ENCODE measurements around the gene PDGFD. TPM values are rescaled to one million over a fixed set of nuclear protein-coding genes. Genes with fewer than 3 reads are reported as not detected.

The PDGFD gene
- total RNA-seq, 1 experiment from 2014 or later = 1.7 TPM

GRCh38 chr11:104051778-104052177 is 112.2 kb downstream of the PDGFD start:
- Histone ChIP-seq H3K9me3 (ENCODE audit: control insufficient read depth, low read depth, low read length) (no peaks in the 10 kb centered on the region), H3K4me2 (ENCODE audit: insufficient read depth, insufficient read length, low read length) (no peak overlapping the region), H4K8ac (replicated peaks; ENCODE audit: insufficient read length, low read depth, low read length) (no peak overlapping the region), H2BK15ac (ENCODE audit: low read depth, low read length) (no peak overlapping the region), H3K4ac (ENCODE audit: low read depth, low read length) (no peak overlapping the region), H3K27ac (ENCODE audit: insufficient read length, low read depth, low read length) (no peak overlapping the region), H3K79me2 (ENCODE audit: insufficient read depth, low read length) (no peaks in the 10 kb centered on the region), H2BK120ac (ENCODE audit: low read depth, low read length, poor library complexity, severe bottlenecking) (no peak overlapping the region), H3T11ph (ENCODE audit: low read length) (no peak overlapping the region), H4K20me1 (ENCODE audit: control insufficient read depth, insufficient read depth, insufficient read length) (no peaks in the 10 kb centered on the region), H2AFZ (ENCODE audit: low read length) (no peak overlapping the region), H2BK5ac (ENCODE audit: insufficient read length, low read length) (no peak overlapping the region), H4K91ac (ENCODE audit: insufficient read length, low read depth, low read length) (no peak overlapping the region), H3K23ac (ENCODE audit: insufficient read length, low read depth, low read length) (no peak overlapping the region), H2AK5ac (ENCODE audit: insufficient read length, low read length) (no peak overlapping the region), H3K23me2 (ENCODE audit: insufficient read length, low read depth, low read length, poor library complexity, severe bottlenecking) (no peaks in the 10 kb centered on the region), H3K27me3 (ENCODE audit: insufficient read depth, low read length) (no peaks in the 10 kb centered on the region), H3K79me1 (ENCODE audit: insufficient read depth, low read depth, low read length, poor library complexity, severe bottlenecking) (no peaks in the 10 kb centered on the region), H2BK12ac (ENCODE audit: insufficient read length, low read depth, low read length) (no peak overlapping the region), H3K14ac (ENCODE audit: insufficient read depth, low read length) (no peak overlapping the region), H4K5ac (ENCODE audit: insufficient read length, low read depth, low read length) (no peak overlapping the region), H3K9ac (ENCODE audit: extremely low read depth, insufficient read length, low read length) (no peak overlapping the region), H3K56ac (ENCODE audit: insufficient read length, low read depth, low read length) (no peak overlapping the region), H2BK20ac (ENCODE audit: low read depth, low read length, poor library complexity, severe bottlenecking) (no peak overlapping the region), H3K4me1 (ENCODE audit: insufficient read depth, low read length) (0 out of 2 replicates have a peak, but pooled peaks cover 3% of the 10 kb centered on the region), H3K18ac (ENCODE audit: insufficient read length, low read depth, low read length) (no peak overlapping the region)
- Mint-ChIP-seq H3K36me3 (ENCODE audit: insufficient read depth in 1 of 3, low read depth in 3 of 3) (no peaks in the 10 kb centered on the region), H3K27me3 (ENCODE audit: low read depth) (no peaks in the 10 kb centered on the region), H3K9me3 (no peaks in the 10 kb centered on the region), H3K4me3 (no peak overlapping the region), H3K4me1 (peaks cover 7 to 10% of the 10 kb centered on the region in 2 experiments), H3K27ac (peak overlapping the region in 1 of 3 experiments; percentile 84; a peak in 1 of 7 replicates)
- TF ChIP-seq CTCF (conservative IDR thresholded peaks at IDR 0.05) = no peak
- WGBS (ENCODE audit: extremely low coverage, insufficient read length, low lambda C conversion rate) = no CpG with 5 or more reads among the region's 4 CpGs
- DNase-seq = no peak
